ENCODE measurements around the gene ABL2. TPM values are rescaled to one million over a fixed set of nuclear protein-coding genes. Genes with fewer than 3 reads are reported as not detected.

Gene ABL2
- total and polyA plus RNA-seq, 2 donors (not counting 3 experiments of a cell fraction or from before 2014, with no cell fraction given), result 41.8 to 158 TPM

- no peak overlapping the region for H3K9ac ChIP-seq (replicated peaks; ENCODE audit: extremely low read depth, insufficient read depth, low read length)
- H2AFZ ChIP-seq (ENCODE audit: low read depth, low read length), result no peak overlapping the region
- BruUV-seq (replicated peaks), result no TSS peak
- no peak for DNase-seq (ENCODE audit: low read depth, low spot score)
- no peaks in the 10 kb centered on the region for H3K4me1 ChIP-seq (ENCODE audit: control insufficient read depth, extremely low read depth, insufficient read depth, low read length)
- CTCF ChIA-PET, result no interaction called here
- H3K4me3 ChIP-seq (replicated peaks in 1 of 3; ENCODE audit: insufficient read depth in 1 of 3, low read depth in 1 of 3, low read length in 3 of 3), result no peak overlapping the region
- dilution Hi-C loops (cut with MboI; ENCODE audit: extremely low pct_ligation_motif_present, low sequenced_read_pairs), result no loop called here
- H3K27ac ChIP-seq (ENCODE audit: insufficient read depth, low read depth, low read length), result no peak overlapping the region
- H3K79me2 ChIP-seq (ENCODE audit: control insufficient read depth, insufficient read depth, low read length), result peaks cover 2% of the 10 kb centered on the region
- H4K20me1 ChIP-seq (replicated peaks; ENCODE audit: control insufficient read depth, extremely low read depth, insufficient read depth, low read length), result no peaks in the 10 kb centered on the region
- peaks cover 42 to 56% of the 10 kb centered on the region in 2 experiments for H3K36me3 ChIP-seq (ENCODE audit: control insufficient read depth in 2 of 2, extremely low read depth in 1 of 2, insufficient read depth in 2 of 2, low read length in 2 of 2)
- H3K4me2 ChIP-seq (ENCODE audit: insufficient read depth, low read length), result no peak overlapping the region
- H3K9me3 ChIP-seq (replicated peaks; ENCODE audit: control insufficient read depth, insufficient read depth, low read length), result no peaks in the 10 kb centered on the region
- intact Hi-C loops (cut with micrococcal nuclease), result no loop called here
- no peaks in the 10 kb centered on the region for H3K27me3 ChIP-seq (ENCODE audit: control insufficient read depth in 2 of 2, insufficient read depth in 2 of 2, low read length in 2 of 2)
- FAIRE-seq, result no peak
- POLR2A ChIA-PET, result no interaction called here
- H3K9me1 ChIP-seq (replicated peaks; ENCODE audit: control insufficient read depth, extremely low read depth, insufficient read depth, low read length), result no peaks in the 10 kb centered on the region
- TF ChIP-seq POLR2AphosphoS5 (IDR thresholded peaks at IDR 0.05; ENCODE audit: insufficient read depth, low read depth, low read length), result peak; percentile 38
- TF ChIP-seq, protein P1, sequence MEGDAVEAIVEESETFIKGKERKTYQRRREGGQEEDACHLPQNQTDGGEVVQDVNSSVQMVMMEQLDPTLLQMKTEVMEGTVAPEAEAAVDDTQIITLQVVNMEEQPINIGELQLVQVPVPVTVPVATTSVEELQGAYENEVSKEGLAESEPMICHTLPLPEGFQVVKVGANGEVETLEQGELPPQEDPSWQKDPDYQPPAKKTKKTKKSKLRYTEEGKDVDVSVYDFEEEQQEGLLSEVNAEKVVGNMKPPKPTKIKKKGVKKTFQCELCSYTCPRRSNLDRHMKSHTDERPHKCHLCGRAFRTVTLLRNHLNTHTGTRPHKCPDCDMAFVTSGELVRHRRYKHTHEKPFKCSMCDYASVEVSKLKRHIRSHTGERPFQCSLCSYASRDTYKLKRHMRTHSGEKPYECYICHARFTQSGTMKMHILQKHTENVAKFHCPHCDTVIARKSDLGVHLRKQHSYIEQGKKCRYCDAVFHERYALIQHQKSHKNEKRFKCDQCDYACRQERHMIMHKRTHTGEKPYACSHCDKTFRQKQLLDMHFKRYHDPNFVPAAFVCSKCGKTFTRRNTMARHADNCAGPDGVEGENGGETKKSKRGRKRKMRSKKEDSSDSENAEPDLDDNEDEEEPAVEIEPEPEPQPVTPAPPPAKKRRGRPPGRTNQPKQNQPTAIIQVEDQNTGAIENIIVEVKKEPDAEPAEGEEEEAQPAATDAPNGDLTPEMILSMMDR (IDR thresholded peaks at IDR 0.05; ENCODE audit: extremely low read depth in 1 of 2, insufficient read depth in 1 of 2, low read depth in 1 of 2, low read length in 2 of 2), result no peak
Observed at GRCh38 chr1:179094818-179095217, 134.7 kb downstream of the ABL2 start.

DNA sequence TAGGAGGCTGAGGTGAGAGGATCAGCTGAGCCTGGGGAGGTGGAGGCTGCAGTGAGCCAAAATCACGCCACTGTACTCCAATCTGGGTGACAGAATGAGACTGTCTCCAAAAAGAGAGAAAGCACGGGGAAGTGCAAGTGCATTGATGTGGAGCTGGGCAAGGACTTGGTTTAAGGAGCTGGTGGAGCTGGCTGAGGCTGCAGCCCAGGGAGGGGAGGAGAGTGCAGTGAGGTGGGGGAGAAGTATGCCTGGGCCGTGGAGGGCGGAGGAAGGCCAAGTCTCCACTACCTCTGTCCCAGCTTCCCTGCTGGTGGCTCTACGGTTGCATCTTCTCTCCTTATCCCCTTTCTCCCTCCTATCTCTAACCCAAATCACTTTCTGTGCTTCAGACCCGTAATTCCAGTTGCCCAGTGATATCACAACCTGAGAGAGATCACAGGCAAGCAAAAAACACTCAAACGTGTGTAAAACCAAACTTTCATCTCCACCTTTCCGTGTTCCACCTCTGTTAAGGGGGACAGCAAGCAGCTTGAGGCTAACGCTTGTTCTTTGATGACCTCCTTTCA, 136.5 kb downstream of the ABL2 start:
- ChIA-PET CTCF (interaction anchor here (1.3 to 1.8 kb wide), 2 partner anchors 9 to 13 kb away, joined by 4 read pairs; no protein-coding TSS in a partner anchor), POLR2A (no interaction called here)
- Histone ChIP-seq H3K9ac (replicated peaks; ENCODE audit: extremely low read depth, insufficient read depth, low read length) (no peak overlapping the region), H3K9me3 (replicated peaks; ENCODE audit: control insufficient read depth, insufficient read depth, low read length) (no peaks in the 10 kb centered on the region), H2AFZ (ENCODE audit: low read depth, low read length) (no peak overlapping the region), H3K9me1 (replicated peaks; ENCODE audit: control insufficient read depth, extremely low read depth, insufficient read depth, low read length) (no peaks in the 10 kb centered on the region), H3K4me3 (replicated peaks in 1 of 3; ENCODE audit: insufficient read depth in 1 of 3, low read depth in 1 of 3, low read length in 3 of 3) (no peak overlapping the region), H3K79me2 (ENCODE audit: control insufficient read depth, insufficient read depth, low read length) (no peaks in the 10 kb centered on the region), H3K4me2 (ENCODE audit: insufficient read depth, low read length) (no peak overlapping the region), H3K27ac (ENCODE audit: insufficient read depth, low read depth, low read length) (no peak overlapping the region), H4K20me1 (replicated peaks; ENCODE audit: control insufficient read depth, extremely low read depth, insufficient read depth, low read length) (no peaks in the 10 kb centered on the region), H3K27me3 (ENCODE audit: control insufficient read depth in 2 of 2, insufficient read depth in 2 of 2, low read length in 2 of 2) (no peaks in the 10 kb centered on the region), H3K4me1 (ENCODE audit: control insufficient read depth, extremely low read depth, insufficient read depth, low read length) (peaks cover 4% of the 10 kb centered on the region), H3K36me3 (ENCODE audit: control insufficient read depth in 2 of 2, extremely low read depth in 1 of 2, insufficient read depth in 2 of 2, low read length in 2 of 2) (peaks cover 41 to 55% of the 10 kb centered on the region in 2 experiments)
- FAIRE-seq (no peak), DNase-seq (ENCODE audit: low read depth, low spot score) (no peak)
- no TSS peak for BruUV-seq (replicated peaks)
- TF ChIP-seq JUN (IDR thresholded peaks at IDR 0.05; ENCODE audit: borderline replicate concordance, insufficient read depth, insufficient read length, low read depth) (no peak), EZH2 (IDR thresholded peaks at IDR 0.05; ENCODE audit: borderline replicate concordance, low read depth, low read length, severe bottlenecking) (no peak), FOS (IDR thresholded peaks at IDR 0.05; ENCODE audit: borderline replicate concordance, insufficient read depth, low read length) (no peak), POLR2A (IDR thresholded peaks at IDR 0.05; ENCODE audit: low read depth, low read length) (peak; percentile 59), POLR2AphosphoS5 (IDR thresholded peaks at IDR 0.05; ENCODE audit: insufficient read depth, low read depth, low read length) (peak; percentile 66)
- intact Hi-C loops (cut with micrococcal nuclease), result no loop called here
- dilution Hi-C loops (cut with MboI; ENCODE audit: extremely low pct_ligation_motif_present, low sequenced_read_pairs), result no loop called here

Data from endothelial cell of umbilical vein (primary cell).